Endothelial cell of umbilical vein (primary cell): Measurements from ENCODE around the gene FAM149B1. TPM values are rescaled to one million over a fixed set of nuclear protein-coding genes. Genes with fewer than 3 reads are reported as not detected.

Source experiments
- BruUV-seq: library from RNA; stranded (reverse); fragments of 400-500 nt; replicated peaks from 2 replicates; lab custom pipeline; 2021; lab: Mats Ljungman, UMichigan
- CTCF ChIA-PET: fragments of 300-600, 350-600 bp; sonication (Branson Sonifier 250); formaldehyde crosslinking; loops from one replicate; lab custom pipeline; 2021; ENCODE audit warnings: antibody characterized with exemption, inconsistent platforms; lab: Charles Lee
- POLR2A ChIA-PET: fragments of 300-600, 350-600 bp; sonication (Branson Sonifier 250); formaldehyde crosslinking; loops from one replicate; lab custom pipeline; 2021; ENCODE audit warnings: antibody characterized with exemption, inconsistent platforms; lab: Charles Lee
- DNase-seq: peaks from one replicate; pipeline ENCODE4 v3.0.0-alpha.2; 2011; ENCODE audit warnings: low read depth, low spot score
- FAIRE-seq: peaks from 2 replicates; lab custom pipeline; 2011; peaks lifted over from hg19 to GRCh38; lab: Jason Lieb, UNC
- H2AFZ ChIP-seq: 2 replicates; pipeline ENCODE4 v1.6.0; 2012; ENCODE audit warnings: low read depth, low read length, control low read depth, inconsistent platforms
- H3K27ac ChIP-seq: 2 replicates; pipeline ENCODE4 v1.5.1; 2011; ENCODE audit warnings: low read depth, mild to moderate bottlenecking, control low read depth, low read length, moderate library complexity; ENCODE audit not compliant: insufficient read depth
- H3K27me3 ChIP-seq, 2 experiments: 2 replicates each; pipeline versions ENCODE4 v1.6.0 to v1.6.1; 2011; ENCODE audit warnings: low read length in 2 of 2, mixed read lengths in 1 of 2; ENCODE audit not compliant: control insufficient read depth in 2 of 2, insufficient read depth in 2 of 2
- H3K36me3 ChIP-seq, 2 experiments: 2 replicates in 1 of 2; 3 replicates in 1 of 2; pipeline ENCODE4 v1.5.1; 2011; ENCODE audit warnings: low read length in 2 of 2, mild to moderate bottlenecking in 1 of 2, moderate library complexity in 1 of 2; ENCODE audit not compliant: control insufficient read depth in 2 of 2, insufficient read depth in 2 of 2; ENCODE audit errors: extremely low read depth in 1 of 2
- H3K4me1 ChIP-seq: 3 replicates; pipeline ENCODE4 v1.5.1; 2011; ENCODE audit warnings: mild to moderate bottlenecking, low read length; ENCODE audit not compliant: control insufficient read depth, insufficient read depth; ENCODE audit errors: extremely low read depth
- H3K4me2 ChIP-seq: 2 replicates; pipeline ENCODE4 v1.6.1; 2011; ENCODE audit warnings: low read length, control low read depth, mixed read lengths; ENCODE audit not compliant: insufficient read depth
- H3K4me3 ChIP-seq, 3 experiments: fragments of 200-600 bp in 1 of 3; sonication (generic), shearing (Covaris generic) in 1 of 3; replicated peaks in 1 of 3; 2 replicates each; pipeline ENCODE4 v1.5.1; 2011 to 2016; ENCODE audit warnings: control low read depth in 3 of 3, low read length in 3 of 3, mild to moderate bottlenecking in 2 of 3, inconsistent platforms in 1 of 3, low read depth in 1 of 3, moderate library complexity in 1 of 3; ENCODE audit not compliant: insufficient read depth in 1 of 3
- H3K79me2 ChIP-seq: 2 replicates; pipeline ENCODE4 v1.6.0; 2012; ENCODE audit warnings: low read length, inconsistent platforms; ENCODE audit not compliant: control insufficient read depth, insufficient read depth
- H3K9ac ChIP-seq: replicated peaks from 2 replicates; pipeline ENCODE3; 2011; ENCODE audit warnings: low read length, control low read depth; ENCODE audit not compliant: insufficient read depth; ENCODE audit errors: extremely low read depth
- H3K9me1 ChIP-seq: replicated peaks from 3 replicates; pipeline ENCODE4 v1.6.0; 2011; ENCODE audit warnings: mild to moderate bottlenecking, low read length; ENCODE audit not compliant: control insufficient read depth, insufficient read depth; ENCODE audit errors: extremely low read depth
- H3K9me3 ChIP-seq: replicated peaks from 2 replicates; pipeline ENCODE4 v1.5.1; 2012; ENCODE audit warnings: low read length, inconsistent platforms; ENCODE audit not compliant: control insufficient read depth, insufficient read depth
- H4K20me1 ChIP-seq: replicated peaks from 2 replicates; pipeline ENCODE3; 2011; ENCODE audit warnings: mild to moderate bottlenecking, low read length; ENCODE audit not compliant: control insufficient read depth, insufficient read depth; ENCODE audit errors: extremely low read depth
- EZH2 ChIP-seq: IDR thresholded peaks from 2 replicates; pipeline ENCODE4 v1.6.1; 2012; ENCODE audit warnings: borderline replicate concordance, low read depth, mild to moderate bottlenecking, moderate library complexity, low read length, inconsistent platforms; ENCODE audit not compliant: severe bottlenecking
- FOS ChIP-seq: IDR thresholded peaks from 2 replicates; pipeline ENCODE4 v1.6.1; 2011; ENCODE audit warnings: mild to moderate bottlenecking, low read length, moderate library complexity, borderline replicate concordance; ENCODE audit not compliant: insufficient read depth
- GATA2 ChIP-seq: IDR thresholded peaks from 2 replicates; pipeline ENCODE4 v1.7.0; 2011; ENCODE audit warnings: low read depth, mild to moderate bottlenecking, moderate library complexity, mixed read lengths, low read length; ENCODE audit not compliant: insufficient read length, insufficient read depth
- JUN ChIP-seq: IDR thresholded peaks from 2 replicates; pipeline ENCODE4 v1.6.1; 2011; ENCODE audit warnings: borderline replicate concordance, low read depth; ENCODE audit not compliant: insufficient read length, insufficient read depth
- MYC ChIP-seq: IDR thresholded peaks from one replicate; pipeline ENCODE4 v1.6.1; 2011; ENCODE audit warnings: mild to moderate bottlenecking, low read depth, low read length
- POLR2A ChIP-seq: IDR thresholded peaks from 2 replicates; pipeline ENCODE4 v1.6.1; 2012; ENCODE audit warnings: low read depth, mild to moderate bottlenecking, control low read depth, low read length
- POLR2AphosphoS5 ChIP-seq: IDR thresholded peaks from 2 replicates; pipeline ENCODE4 v1.6.1; 2012; ENCODE audit warnings: low read depth, mild to moderate bottlenecking, control low read depth, low read length, moderate library complexity; ENCODE audit not compliant: insufficient read depth
- dilution Hi-C: fragments of 300-500 bp; cut with MboI; formaldehyde crosslinking; loops from one replicate; pipeline ENCODE4 v1.15.0; 2019; ENCODE audit warnings: low sequenced_read_pairs; ENCODE audit not compliant: extremely low pct_ligation_motif_present
- intact Hi-C: fragments of 100-400 bp; cut with micrococcal nuclease; formaldehyde crosslinking; loops from one replicate; pipeline ENCODE4 v1.10.0; 2022
- polyA plus RNA-seq, 4 experiments: library from polyadenylated mRNA; depleted of rRNA in 3 of 4; stranded (reverse) in 3 of 4; unstranded in 1 of 4; fragments of >200 nt; gene quantifications; 2 replicates each; pipeline versions ENCODE4 v1.2.1 to v1.2.3, GENCODE V29; 2011 to 2012; ENCODE audit warnings: missing spikeins in 1 of 4
- total RNA-seq: library from RNA; stranded (reverse); gene quantifications from 2 replicates; pipeline ENCODE4 v1.2.3, GENCODE V29; 2021
- TF ChIP-seq, protein P1 (sequence below), 2 donors: IDR thresholded peaks; 1 replicate in 1 of 2; 2 replicates in 1 of 2; pipeline ENCODE4 v1.5.1; 2011; ENCODE audit warnings: low read length in 2 of 2, mild to moderate bottlenecking in 2 of 2, moderate library complexity in 2 of 2, control low read depth in 1 of 2, inconsistent platforms in 1 of 2, low read depth in 1 of 2; ENCODE audit not compliant: insufficient read depth in 1 of 2; ENCODE audit errors: extremely low read depth in 1 of 2
- TF ChIP-seq, protein P2 (sequence below): IDR thresholded peaks from 2 replicates; pipeline ENCODE4 v1.6.1; 2011; ENCODE audit not compliant: insufficient read depth, insufficient read length

The FAM149B1 gene
- total and polyA plus RNA-seq, 2 donors (not counting 3 experiments of a cell fraction or from before 2014, with no cell fraction given), result 19.5 to 26.7 TPM

DNA sequence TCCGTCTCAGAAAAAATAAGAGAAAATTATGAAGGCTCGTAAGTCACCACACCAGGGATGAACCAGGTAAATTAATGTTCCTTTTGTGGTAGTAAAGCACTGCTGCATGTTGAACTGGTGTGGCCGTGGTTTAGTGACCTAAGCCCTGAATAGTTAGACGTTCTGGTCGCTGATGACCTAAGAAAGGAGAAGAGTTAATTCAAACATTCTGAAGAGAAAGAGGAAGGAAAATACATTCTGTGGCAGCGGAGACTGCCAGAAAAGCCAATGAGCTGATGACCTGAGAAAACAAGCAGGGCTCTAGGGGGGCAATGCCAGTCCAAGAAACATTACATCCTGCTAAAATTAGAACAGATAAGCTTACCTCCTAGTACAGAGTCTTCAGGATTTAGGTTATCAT lies 61.6 kb downstream of the FAM149B1 start:
- H3K79me2 ChIP-seq, result no peaks in the 10 kb centered on the region
- intact Hi-C loops, result no loop called here
- H3K27ac ChIP-seq, result no peak overlapping the region
- ChIA-PET POLR2A (no interaction called here), CTCF (no interaction called here)
- H3K4me1 ChIP-seq, result no peaks in the 10 kb centered on the region
- no peaks in the 10 kb centered on the region for H4K20me1 ChIP-seq
- no peaks in the 10 kb centered on the region for H3K27me3 ChIP-seq
- H3K36me3 ChIP-seq, result peaks cover 2 to 9% of the 10 kb centered on the region in 2 experiments
- H3K4me2 ChIP-seq, result no peak overlapping the region
- dilution Hi-C loops, result no loop called here
- no peaks in the 10 kb centered on the region for H3K9me3 ChIP-seq
- TF ChIP-seq GATA2, result no peak
- TF ChIP-seq JUN, result no peak
- TF ChIP-seq POLR2AphosphoS5, result no peak
- no peaks in the 10 kb centered on the region for H3K9me1 ChIP-seq
- H2AFZ ChIP-seq, result no peak overlapping the region
- BruUV-seq, result no TSS peak
- FAIRE-seq (no peak), DNase-seq (no peak)
- H3K9ac ChIP-seq, result no peak overlapping the region
- H3K4me3 ChIP-seq, result no peak overlapping the region

DNA sequence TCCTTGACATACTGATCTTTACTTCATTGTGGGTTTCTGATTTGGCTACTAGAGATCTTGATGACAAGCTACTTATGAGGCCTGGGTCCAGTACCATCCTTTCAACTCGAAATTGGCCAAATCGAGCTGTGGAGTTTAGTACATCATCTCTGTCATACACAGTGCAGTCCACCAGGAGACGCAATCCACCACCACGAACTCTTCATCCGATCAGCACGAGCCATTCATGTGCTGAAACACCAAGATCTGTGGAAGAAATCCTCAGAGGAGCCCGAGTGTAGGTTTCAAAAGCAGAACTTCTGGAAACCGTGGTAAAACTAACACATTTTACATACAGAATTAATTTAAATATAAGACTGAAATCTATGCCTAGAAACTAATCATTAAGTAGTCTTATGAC lies 65.0 kb downstream of the FAM149B1 start:
- H3K9ac ChIP-seq, result no peak overlapping the region
- H3K27me3 ChIP-seq, result no peaks in the 10 kb centered on the region
- POLR2A ChIA-PET, result no interaction called here
- H3K9me1 ChIP-seq, result no peaks in the 10 kb centered on the region
- H3K27ac ChIP-seq, result no peak overlapping the region
- no peak overlapping the region for H3K4me3 ChIP-seq
- H3K4me2 ChIP-seq, result no peak overlapping the region
- FAIRE-seq, result no peak
- CTCF ChIA-PET, result no interaction called here
- TF ChIP-seq EZH2 (no peak), POLR2AphosphoS5 (no peak), FOS (no peak), JUN (no peak), MYC (no peak), POLR2A (no peak), GATA2 (no peak)
- TF ChIP-seq, protein P1, sequence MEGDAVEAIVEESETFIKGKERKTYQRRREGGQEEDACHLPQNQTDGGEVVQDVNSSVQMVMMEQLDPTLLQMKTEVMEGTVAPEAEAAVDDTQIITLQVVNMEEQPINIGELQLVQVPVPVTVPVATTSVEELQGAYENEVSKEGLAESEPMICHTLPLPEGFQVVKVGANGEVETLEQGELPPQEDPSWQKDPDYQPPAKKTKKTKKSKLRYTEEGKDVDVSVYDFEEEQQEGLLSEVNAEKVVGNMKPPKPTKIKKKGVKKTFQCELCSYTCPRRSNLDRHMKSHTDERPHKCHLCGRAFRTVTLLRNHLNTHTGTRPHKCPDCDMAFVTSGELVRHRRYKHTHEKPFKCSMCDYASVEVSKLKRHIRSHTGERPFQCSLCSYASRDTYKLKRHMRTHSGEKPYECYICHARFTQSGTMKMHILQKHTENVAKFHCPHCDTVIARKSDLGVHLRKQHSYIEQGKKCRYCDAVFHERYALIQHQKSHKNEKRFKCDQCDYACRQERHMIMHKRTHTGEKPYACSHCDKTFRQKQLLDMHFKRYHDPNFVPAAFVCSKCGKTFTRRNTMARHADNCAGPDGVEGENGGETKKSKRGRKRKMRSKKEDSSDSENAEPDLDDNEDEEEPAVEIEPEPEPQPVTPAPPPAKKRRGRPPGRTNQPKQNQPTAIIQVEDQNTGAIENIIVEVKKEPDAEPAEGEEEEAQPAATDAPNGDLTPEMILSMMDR (IDR thresholded peaks at IDR 0.05; ENCODE audit: extremely low read depth in 1 of 2, insufficient read depth in 1 of 2, low read depth in 1 of 2, low read length in 2 of 2), result no peak
- TF ChIP-seq, protein P2, sequence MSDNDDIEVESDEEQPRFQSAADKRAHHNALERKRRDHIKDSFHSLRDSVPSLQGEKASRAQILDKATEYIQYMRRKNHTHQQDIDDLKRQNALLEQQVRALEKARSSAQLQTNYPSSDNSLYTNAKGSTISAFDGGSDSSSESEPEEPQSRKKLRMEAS, result no peak
- BruUV-seq, result no TSS peak
- H3K4me1 ChIP-seq, result no peaks in the 10 kb centered on the region
- H2AFZ ChIP-seq, result no peak overlapping the region
- H3K36me3 ChIP-seq, result peaks cover 2 to 9% of the 10 kb centered on the region in 2 experiments
- DNase-seq, result peak; percentile 6
- no peaks in the 10 kb centered on the region for H4K20me1 ChIP-seq
- intact Hi-C loops (no loop called here), dilution Hi-C loops (no loop called here)
- H3K79me2 ChIP-seq, result no peaks in the 10 kb centered on the region
- H3K9me3 ChIP-seq, result no peaks in the 10 kb centered on the region
